ENCODE results near the gene ZNF273.
A peak's percentile ranks its signal among the peaks of the same experiment; 100 is the strongest.

ZNF273 gene

DNA sequence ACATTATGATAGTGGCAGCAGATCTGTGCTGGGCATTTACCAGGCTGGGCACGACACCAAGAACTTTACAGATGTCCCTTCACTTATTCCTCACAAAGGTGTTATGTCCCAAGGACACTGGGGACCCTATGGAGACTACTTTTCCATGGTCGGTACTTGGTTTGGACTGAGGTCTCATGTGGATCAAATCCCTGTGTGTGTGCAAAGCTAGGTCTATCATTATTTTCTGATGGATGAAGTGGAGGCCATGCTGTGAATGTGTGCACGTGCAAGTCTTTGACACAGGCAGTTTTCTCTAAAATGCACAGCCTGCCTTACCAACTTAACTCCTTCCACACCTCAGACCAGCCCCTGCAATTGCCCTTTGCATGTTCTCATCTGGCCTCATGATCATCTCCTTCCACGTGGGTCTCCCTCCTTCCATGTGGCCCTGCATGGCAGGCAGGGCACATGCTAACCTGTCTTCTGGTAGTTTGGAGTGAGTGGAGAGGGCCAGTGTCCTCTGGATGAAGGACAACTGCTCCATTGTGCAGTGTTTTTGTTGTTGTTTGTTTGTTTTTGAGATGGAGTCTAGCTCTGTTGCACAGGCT is 16.0 kb upstream of the ZNF273 start:
- Histone ChIP-seq H3K27ac (ENCODE audit: low read depth, low read length) (no peak overlapping the region), H2BK120ac (ENCODE audit: low read depth, low read length) (no peak overlapping the region), H3K56ac (ENCODE audit: low read length) (no peak overlapping the region), H2BK15ac (replicated peaks; ENCODE audit: low read depth) (no peak overlapping the region), H3K36me3 (ENCODE audit: control insufficient read depth, insufficient read depth, low read length) (no peaks in the 10 kb centered on the region), H3K18ac (ENCODE audit: low read length) (no peak overlapping the region), H2BK5ac (ENCODE audit: low read length) (no peak overlapping the region), H2AK5ac (ENCODE audit: low read length) (no peak overlapping the region), H4K8ac (ENCODE audit: low read depth, low read length) (no peak overlapping the region), H3K4ac (ENCODE audit: low read depth, low read length) (no peak overlapping the region), H3K9ac (ENCODE audit: low read length) (no peak overlapping the region), H3K79me1 (ENCODE audit: low read length) (no peaks in the 10 kb centered on the region), H3K27me3 (ENCODE audit: insufficient read depth, low read length, poor library complexity) (peaks cover 10% of the 10 kb centered on the region), H3K4me1 (ENCODE audit: control insufficient read depth, low read depth, low read length) (no peaks in the 10 kb centered on the region), H3K79me2 (ENCODE audit: control insufficient read depth, insufficient read depth, low read length) (no peaks in the 10 kb centered on the region), H3K23ac (ENCODE audit: low read length) (no peak overlapping the region), H3K4me3 (ENCODE audit: low read length) (no peak overlapping the region), H3K4me2 (ENCODE audit: low read length) (no peak overlapping the region), H4K5ac (ENCODE audit: low read length) (no peak overlapping the region)
- WGBS (ENCODE audit: extremely low coverage, insufficient coverage, low lambda C conversion rate) = no CpG with 5 or more reads among the region's 4 CpGs
- no peak for DNase-seq

- Histone ChIP-seq H2BK120ac (ENCODE audit: low read depth, low read length) (no peak overlapping the region), H3K4me1 (ENCODE audit: control insufficient read depth, low read depth, low read length) (no peaks in the 10 kb centered on the region), H2AK5ac (ENCODE audit: low read length) (no peak overlapping the region), H2BK15ac (replicated peaks; ENCODE audit: low read depth) (no peak overlapping the region), H3K4me3 (ENCODE audit: low read length) (no peak overlapping the region), H3K18ac (ENCODE audit: low read length) (no peak overlapping the region), H3K23ac (ENCODE audit: low read length) (no peak overlapping the region), H3K27ac (ENCODE audit: low read depth, low read length) (no peak overlapping the region), H3K79me2 (ENCODE audit: control insufficient read depth, insufficient read depth, low read length) (no peaks in the 10 kb centered on the region), H3K56ac (ENCODE audit: low read length) (no peak overlapping the region), H3K27me3 (ENCODE audit: insufficient read depth, low read length, poor library complexity) (peaks cover 10% of the 10 kb centered on the region), H4K5ac (ENCODE audit: low read length) (no peak overlapping the region), H3K4ac (ENCODE audit: low read depth, low read length) (no peak overlapping the region), H2BK5ac (ENCODE audit: low read length) (no peak overlapping the region), H3K36me3 (ENCODE audit: control insufficient read depth, insufficient read depth, low read length) (no peaks in the 10 kb centered on the region), H3K9ac (ENCODE audit: low read length) (no peak overlapping the region), H4K8ac (ENCODE audit: low read depth, low read length) (no peak overlapping the region), H3K4me2 (ENCODE audit: low read length) (peak overlapping the region; percentile 66), H3K79me1 (ENCODE audit: low read length) (no peaks in the 10 kb centered on the region)
- no CpG with 5 or more reads among the region's 13 CpGs for WGBS (ENCODE audit: extremely low coverage, insufficient coverage, low lambda C conversion rate)
- peak; percentile 84 for DNase-seq
These were observed 15.1 kb upstream of the ZNF273 start for GRCh38 chr7:64887756-64888508.

DNA sequence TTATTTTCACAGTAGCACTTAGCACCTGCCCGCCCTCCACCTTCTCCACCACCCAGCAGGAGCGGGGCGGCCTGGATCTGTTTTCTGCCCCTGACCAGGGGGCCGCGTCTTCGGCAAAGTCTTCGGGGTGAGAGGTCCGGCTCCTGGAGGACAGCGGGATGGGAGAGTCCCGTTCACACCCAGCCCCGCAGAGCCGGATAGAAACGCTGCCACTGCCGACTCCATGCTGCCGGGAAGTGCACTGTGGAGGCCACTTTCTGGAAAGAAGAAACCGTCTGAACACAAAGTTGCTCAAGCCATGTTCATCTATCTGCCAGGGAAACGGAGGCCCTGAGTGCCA is 14.5 kb upstream of the ZNF273 start:
- Histone ChIP-seq H3K27ac (ENCODE audit: low read depth, low read length) (no peak overlapping the region), H3K56ac (ENCODE audit: low read length) (no peak overlapping the region), H3K4ac (ENCODE audit: low read depth, low read length) (no peak overlapping the region), H4K8ac (ENCODE audit: low read depth, low read length) (no peak overlapping the region), H3K79me2 (ENCODE audit: control insufficient read depth, insufficient read depth, low read length) (no peaks in the 10 kb centered on the region), H2AK5ac (ENCODE audit: low read length) (no peak overlapping the region), H3K4me3 (ENCODE audit: low read length) (no peak overlapping the region), H3K9ac (ENCODE audit: low read length) (peak overlapping the region; percentile 32), H2BK120ac (ENCODE audit: low read depth, low read length) (no peak overlapping the region), H3K18ac (ENCODE audit: low read length) (no peak overlapping the region), H3K36me3 (ENCODE audit: control insufficient read depth, insufficient read depth, low read length) (no peaks in the 10 kb centered on the region), H4K5ac (ENCODE audit: low read length) (no peak overlapping the region), H2BK5ac (ENCODE audit: low read length) (no peak overlapping the region), H3K27me3 (ENCODE audit: insufficient read depth, low read length, poor library complexity) (peaks cover 10% of the 10 kb centered on the region), H3K79me1 (ENCODE audit: low read length) (no peaks in the 10 kb centered on the region), H3K4me1 (ENCODE audit: control insufficient read depth, low read depth, low read length) (no peaks in the 10 kb centered on the region), H3K4me2 (ENCODE audit: low read length) (peak overlapping the region; percentile 66), H3K23ac (ENCODE audit: low read length) (no peak overlapping the region), H2BK15ac (replicated peaks; ENCODE audit: low read depth) (no peak overlapping the region)
- DNase-seq = no peak
- no CpG with 5 or more reads among the region's 17 CpGs for WGBS (ENCODE audit: extremely low coverage, insufficient coverage, low lambda C conversion rate)

DNA sequence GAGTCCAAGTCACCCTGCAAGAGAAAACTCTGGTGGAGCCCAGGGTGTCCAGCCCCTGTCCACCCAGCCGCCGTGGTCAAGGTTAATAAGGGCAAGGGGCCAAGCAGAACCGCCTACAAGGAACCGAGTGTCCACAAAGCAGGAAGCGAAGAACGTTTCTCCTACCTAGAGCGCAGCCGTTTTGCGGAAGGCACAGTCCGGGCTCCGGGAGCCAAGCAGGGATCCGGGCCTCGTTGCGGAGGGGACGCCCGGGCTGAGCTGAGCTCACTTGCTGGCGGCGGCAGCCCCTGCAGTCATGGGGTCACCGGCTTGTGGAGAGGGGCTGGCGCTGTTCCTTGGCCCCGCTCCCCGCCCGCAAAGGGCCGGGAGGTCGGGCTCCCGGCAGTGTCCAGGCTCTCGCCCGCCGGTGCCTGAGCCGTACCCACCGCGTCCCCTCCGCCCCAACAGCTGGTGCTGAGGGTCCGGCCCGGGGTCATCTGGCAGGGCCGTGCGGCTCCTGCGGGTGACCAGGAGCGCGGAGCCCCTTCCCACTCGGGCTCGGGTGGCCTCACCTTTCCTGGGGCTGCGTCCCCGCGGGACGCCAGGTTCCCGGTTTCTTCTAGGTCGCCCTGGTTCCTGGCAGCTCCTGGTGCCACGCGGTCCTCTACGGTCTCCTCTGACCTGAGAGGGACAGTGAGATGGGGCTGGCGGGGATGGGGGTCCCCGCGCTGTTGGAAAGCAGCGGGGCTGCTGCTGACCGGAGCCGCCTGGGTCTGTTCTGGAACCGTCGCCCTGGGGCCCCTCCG is 14.0 kb upstream of the ZNF273 start:
- WGBS (ENCODE audit: extremely low coverage, insufficient coverage, low lambda C conversion rate) = no CpG with 5 or more reads among the region's 60 CpGs
- DNase-seq = no peak
- no peak overlapping the region for H2BK15ac ChIP-seq (replicated peaks; ENCODE audit: low read depth)

GRCh38 chr7:64889686-64890162 is 13.3 kb upstream of the ZNF273 start:
- no peak overlapping the region for H3K27ac ChIP-seq (ENCODE audit: low read depth, low read length)
- no CpG with 5 or more reads among the region's 18 CpGs for WGBS (ENCODE audit: extremely low coverage, insufficient coverage, low lambda C conversion rate)
- peaks cover 10% of the 10 kb centered on the region for H3K27me3 ChIP-seq (ENCODE audit: insufficient read depth, low read length, poor library complexity)

More for the DNA sequence above, 14.0 kb upstream of the ZNF273 start:
- no peak overlapping the region for H3K18ac ChIP-seq (ENCODE audit: low read length)
- H2BK120ac ChIP-seq (ENCODE audit: low read depth, low read length) = no peak overlapping the region
- no peak overlapping the region for H3K4me3 ChIP-seq (ENCODE audit: low read length)
- no peak overlapping the region for H2BK5ac ChIP-seq (ENCODE audit: low read length)
- no peak overlapping the region for H3K4ac ChIP-seq (ENCODE audit: low read depth, low read length)
- H2AK5ac ChIP-seq (ENCODE audit: low read length) = no peak overlapping the region
- no peak overlapping the region for H4K8ac ChIP-seq (ENCODE audit: low read depth, low read length)
- no peaks in the 10 kb centered on the region for H3K79me2 ChIP-seq (ENCODE audit: control insufficient read depth, insufficient read depth, low read length)
- H3K56ac ChIP-seq (ENCODE audit: low read length) = peak overlapping the region; percentile 50
- H3K23ac ChIP-seq (ENCODE audit: low read length) = no peak overlapping the region
- H3K4me1 ChIP-seq (ENCODE audit: control insufficient read depth, low read depth, low read length) = no peaks in the 10 kb centered on the region
- peaks cover 10% of the 10 kb centered on the region for H3K27me3 ChIP-seq (ENCODE audit: insufficient read depth, low read length, poor library complexity)
- peak overlapping the region; percentile 32 for H3K9ac ChIP-seq (ENCODE audit: low read length)
- no peaks in the 10 kb centered on the region for H3K36me3 ChIP-seq (ENCODE audit: control insufficient read depth, insufficient read depth, low read length)
- H3K27ac ChIP-seq (ENCODE audit: low read depth, low read length) = no peak overlapping the region
- no peaks in the 10 kb centered on the region for H3K79me1 ChIP-seq (ENCODE audit: low read length)
- no peak overlapping the region for H4K5ac ChIP-seq (ENCODE audit: low read length)
- H3K4me2 ChIP-seq (ENCODE audit: low read length) = peak overlapping the region; percentile 66

More at GRCh38 chr7:64889686-64890162, 13.3 kb upstream of the ZNF273 start:
- no peak overlapping the region for H2BK120ac ChIP-seq (ENCODE audit: low read depth, low read length)
- H3K18ac ChIP-seq (ENCODE audit: low read length) = no peak overlapping the region
- H2AK5ac ChIP-seq (ENCODE audit: low read length) = no peak overlapping the region
- H3K79me2 ChIP-seq (ENCODE audit: control insufficient read depth, insufficient read depth, low read length) = no peaks in the 10 kb centered on the region
- H3K56ac ChIP-seq (ENCODE audit: low read length) = peak overlapping the region; percentile 50
- H3K36me3 ChIP-seq (ENCODE audit: control insufficient read depth, insufficient read depth, low read length) = no peaks in the 10 kb centered on the region
- H4K5ac ChIP-seq (ENCODE audit: low read length) = no peak overlapping the region
- no peaks in the 10 kb centered on the region for H3K79me1 ChIP-seq (ENCODE audit: low read length)
- no peak for DNase-seq
- no peak overlapping the region for H3K4ac ChIP-seq (ENCODE audit: low read depth, low read length)
- no peak overlapping the region for H3K4me2 ChIP-seq (ENCODE audit: low read length)
- no peak overlapping the region for H3K23ac ChIP-seq (ENCODE audit: low read length)
- H2BK5ac ChIP-seq (ENCODE audit: low read length) = no peak overlapping the region
- no peak overlapping the region for H3K4me3 ChIP-seq (ENCODE audit: low read length)
- H3K9ac ChIP-seq (ENCODE audit: low read length) = no peak overlapping the region
- no peak overlapping the region for H2BK15ac ChIP-seq (replicated peaks; ENCODE audit: low read depth)
- no peaks in the 10 kb centered on the region for H3K4me1 ChIP-seq (ENCODE audit: control insufficient read depth, low read depth, low read length)
- H4K8ac ChIP-seq (ENCODE audit: low read depth, low read length) = no peak overlapping the region
